Keratinocyte (primary cell): ENCODE results near the gene USP27X.

ENCODE experiments used
- EZH2 ChIP-seq: IDR thresholded peaks from one replicate; pipeline ENCODE4 v1.6.1; 2012; ENCODE audit warnings: inconsistent platforms, mild to moderate bottlenecking, low read length, moderate library complexity
- TF ChIP-seq, protein P1 (sequence below), 3 experiments: IDR thresholded peaks in 1 of 3; conservative IDR thresholded peaks in 1 of 3; optimal IDR thresholded peaks in 1 of 3; 2 replicates in 2 of 3; 3 replicates in 1 of 3; pipeline versions ENCODE3 to v1.5.1; 2011; ENCODE audit warnings: low read length in 3 of 3, mild to moderate bottlenecking in 3 of 3, moderate library complexity in 2 of 3, control low read depth in 1 of 3, inconsistent platforms in 1 of 3; ENCODE audit not compliant: insufficient read depth in 2 of 3; ENCODE audit errors: extremely low read depth in 1 of 3

DNA sequence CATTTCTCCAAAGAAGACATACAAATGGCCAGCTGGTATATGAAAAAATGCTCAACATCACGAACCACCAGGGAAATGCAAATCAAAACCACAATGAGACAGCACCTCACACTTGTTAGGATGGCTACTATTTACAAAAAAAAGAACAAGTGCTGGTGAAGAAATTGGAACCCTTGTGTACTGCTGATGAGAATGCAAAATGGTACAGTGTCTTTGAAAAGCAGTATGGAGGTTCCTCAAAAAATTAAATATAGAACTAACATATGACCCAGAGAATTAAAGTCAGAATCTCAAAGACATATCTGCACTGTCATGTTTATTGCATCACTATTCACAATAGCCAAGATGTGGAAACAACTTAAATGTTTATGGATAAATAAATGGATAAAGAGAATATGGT, 29.3 kb upstream of the USP27X start:
- TF ChIP-seq, protein P1, sequence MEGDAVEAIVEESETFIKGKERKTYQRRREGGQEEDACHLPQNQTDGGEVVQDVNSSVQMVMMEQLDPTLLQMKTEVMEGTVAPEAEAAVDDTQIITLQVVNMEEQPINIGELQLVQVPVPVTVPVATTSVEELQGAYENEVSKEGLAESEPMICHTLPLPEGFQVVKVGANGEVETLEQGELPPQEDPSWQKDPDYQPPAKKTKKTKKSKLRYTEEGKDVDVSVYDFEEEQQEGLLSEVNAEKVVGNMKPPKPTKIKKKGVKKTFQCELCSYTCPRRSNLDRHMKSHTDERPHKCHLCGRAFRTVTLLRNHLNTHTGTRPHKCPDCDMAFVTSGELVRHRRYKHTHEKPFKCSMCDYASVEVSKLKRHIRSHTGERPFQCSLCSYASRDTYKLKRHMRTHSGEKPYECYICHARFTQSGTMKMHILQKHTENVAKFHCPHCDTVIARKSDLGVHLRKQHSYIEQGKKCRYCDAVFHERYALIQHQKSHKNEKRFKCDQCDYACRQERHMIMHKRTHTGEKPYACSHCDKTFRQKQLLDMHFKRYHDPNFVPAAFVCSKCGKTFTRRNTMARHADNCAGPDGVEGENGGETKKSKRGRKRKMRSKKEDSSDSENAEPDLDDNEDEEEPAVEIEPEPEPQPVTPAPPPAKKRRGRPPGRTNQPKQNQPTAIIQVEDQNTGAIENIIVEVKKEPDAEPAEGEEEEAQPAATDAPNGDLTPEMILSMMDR (optimal IDR thresholded peaks at IDR 0.05 in 1 of 3, IDR thresholded peaks at IDR 0.05 in 1 of 3, conservative IDR thresholded peaks at IDR 0.05 in 1 of 3; ENCODE audit: extremely low read depth in 1 of 3, insufficient read depth in 2 of 3, low read length in 3 of 3), result no peak
- no peak for TF ChIP-seq EZH2
